NB4 (cell line): ENCODE measurements around the gene ATG13.
"Not testable (repeated sequence)": the region's sequence is repeated elsewhere in the genome, so short reads cannot be mapped to it uniquely, and the experiment has no call there.

Source experiments
- DNase-seq: peaks from one replicate; pipeline ENCODE4 v3.0.0; 2010; ENCODE audit warnings: low read depth
- H3K4me3 ChIP-seq: one replicate; pipeline ENCODE4 v1.5.1; 2011; ENCODE audit warnings: mild to moderate bottlenecking, low read depth, low read length, moderate library complexity
- CTCF ChIP-seq: IDR thresholded peaks from one replicate; pipeline ENCODE4 v1.5.1; 2012; ENCODE audit warnings: low read depth, low read length
- MAX ChIP-seq: IDR thresholded peaks from 2 replicates; pipeline ENCODE4 v1.6.1; 2011; ENCODE audit warnings: low read depth, low read length
- MYC ChIP-seq: IDR thresholded peaks from 2 replicates; pipeline ENCODE4 v1.6.1; 2011; ENCODE audit warnings: low read depth, low read length
- POLR2A ChIP-seq: IDR thresholded peaks from 2 replicates; pipeline ENCODE4 v1.6.1; 2011; ENCODE audit warnings: mild to moderate bottlenecking; ENCODE audit not compliant: insufficient read length; ENCODE audit errors: extremely low read depth

The ATG13 gene

DNA sequence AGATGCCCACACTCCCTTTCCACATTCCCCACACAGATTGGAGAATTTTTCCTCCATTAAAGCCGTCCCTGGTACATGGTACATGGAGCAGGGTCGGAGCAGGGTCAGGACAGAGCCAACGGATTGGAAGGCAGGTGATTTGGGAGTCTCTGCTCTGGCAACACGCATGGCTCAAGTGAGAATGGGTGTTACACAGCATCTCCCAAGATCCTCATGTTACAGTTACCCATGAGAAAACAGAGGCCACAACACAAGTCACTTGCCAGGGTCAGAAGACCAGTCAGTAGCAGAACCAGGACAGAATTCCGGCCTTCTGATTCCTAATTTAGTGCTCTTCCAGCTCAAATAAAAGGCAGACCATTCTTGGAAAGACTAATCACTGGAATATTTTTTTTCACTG, 94.0 kb downstream of the ATG13 start:
- no peak for DNase-seq
- no peak for TF ChIP-seq CTCF
- TF ChIP-seq MAX, result no peak
- no peak for TF ChIP-seq POLR2A
- TF ChIP-seq MYC, result no peak
- no peak overlapping the region for H3K4me3 ChIP-seq

GRCh38 chr11:46712874-46713576, 95.7 kb downstream of the ATG13 start:
- no peak for TF ChIP-seq MAX
- TF ChIP-seq MYC, result no peak
- TF ChIP-seq POLR2A, result no peak
- TF ChIP-seq CTCF, result no peak
- no peak for DNase-seq

DNA sequence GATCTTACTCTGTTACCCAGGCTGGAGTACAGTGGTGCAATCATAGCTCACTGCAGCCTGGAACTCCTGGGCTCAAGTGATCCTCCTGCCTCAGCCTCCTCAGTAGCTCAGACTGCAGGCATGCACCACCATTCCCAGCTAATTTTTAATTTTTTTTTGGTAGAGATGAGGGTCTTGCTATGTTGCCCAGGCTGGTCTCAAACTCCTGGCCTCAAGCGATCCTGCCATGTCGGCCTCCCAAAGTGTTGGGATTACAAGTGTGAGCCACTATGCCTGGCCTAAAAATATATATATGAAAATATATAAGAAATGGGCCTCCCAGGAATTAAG, 100.4 kb downstream of the ATG13 start:
- not testable (repeated sequence) for H3K4me3 ChIP-seq, DNase-seq

More at GRCh38 chr11:46712874-46713576, 95.7 kb downstream of the ATG13 start:
- H3K4me3 ChIP-seq, result no peak overlapping the region

GRCh38 chr11:46718155-46719019, 101.0 kb downstream of the ATG13 start:
- peak; percentile 41 for DNase-seq
- TF ChIP-seq POLR2A, result no peak
- TF ChIP-seq MYC, result no peak
- TF ChIP-seq CTCF, result no peak
- no peak overlapping the region for H3K4me3 ChIP-seq

GRCh38 chr11:46719048-46719542, 101.7 kb downstream of the ATG13 start, which contains the start of gene F2:
F2 (plus strand) TSS chr11:46719213; CDS start chr11:46719236, 23 bp downstream.
- H3K4me3 ChIP-seq, result no peak within 1 kb of the TSS
- TF ChIP-seq MYC, result no peak
- no peak for TF ChIP-seq POLR2A
- TF ChIP-seq MAX, result no peak
- TF ChIP-seq CTCF, result no peak
- no peak for DNase-seq

DNA sequence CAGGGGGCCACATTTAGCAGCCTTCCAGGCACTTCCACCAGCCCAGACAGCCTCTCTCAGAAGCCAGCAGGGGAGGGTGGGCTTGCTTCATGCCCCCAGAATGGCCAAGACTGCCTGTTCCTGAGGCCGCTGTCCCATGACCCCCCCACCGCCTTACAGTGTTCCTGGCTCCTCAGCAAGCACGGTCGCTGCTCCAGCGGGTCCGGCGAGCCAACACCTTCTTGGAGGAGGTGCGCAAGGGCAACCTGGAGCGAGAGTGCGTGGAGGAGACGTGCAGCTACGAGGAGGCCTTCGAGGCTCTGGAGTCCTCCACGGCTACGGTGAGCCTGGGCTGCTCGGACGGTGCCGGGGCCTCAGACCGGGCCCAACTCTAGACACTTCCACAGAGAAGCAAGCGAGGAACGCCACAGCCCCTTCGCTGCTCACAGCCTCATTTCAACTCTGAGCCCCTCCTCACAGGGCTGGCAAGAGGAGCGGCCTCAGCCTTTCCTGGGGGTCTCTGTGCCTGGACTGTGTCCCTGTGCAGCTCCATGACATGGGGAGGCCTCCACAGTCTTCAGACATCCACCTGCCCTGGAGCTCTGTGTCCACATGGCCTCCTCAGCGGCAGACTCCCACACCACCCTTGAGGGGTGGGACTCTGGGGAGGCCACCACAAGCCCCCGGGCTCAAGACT, 102.3 kb downstream of the ATG13 start:
- no peak overlapping the region for H3K4me3 ChIP-seq
- TF ChIP-seq MYC (no peak), MAX (no peak), CTCF (no peak), POLR2A (no peak)
- DNase-seq, result no peak
